Measurements from ENCODE around the gene AFF3.

Gene AFF3

DNA sequence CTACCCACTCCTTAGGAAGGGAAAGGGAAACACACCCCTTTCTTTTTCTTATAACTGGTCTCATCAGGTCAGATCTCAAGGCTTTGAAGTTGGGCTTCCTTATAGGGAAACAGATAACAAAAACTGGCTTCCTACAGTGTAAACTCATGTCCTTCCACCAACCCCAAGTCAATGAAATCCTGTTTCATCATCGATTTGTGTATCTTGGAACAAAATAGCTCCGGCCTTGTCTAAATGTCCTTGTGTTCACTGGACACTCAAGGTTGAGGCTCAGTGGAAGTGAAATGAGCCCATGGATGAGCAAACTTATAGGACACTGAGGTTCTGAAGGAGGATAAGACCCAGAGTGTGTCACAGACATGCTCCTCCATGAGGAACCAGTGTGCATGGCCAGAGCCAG is 496.4 kb downstream of the AFF3 start:
- Histone ChIP-seq H3K79me2 (ENCODE audit: control insufficient read depth, insufficient read depth, low read length, poor library complexity) (no peaks in the 10 kb centered on the region), H3K4ac (ENCODE audit: low read depth, low read length) (no peak overlapping the region), H4K8ac (ENCODE audit: low read depth, low read length) (no peak overlapping the region), H4K12ac (ENCODE audit: low read depth, low read length) (no peak overlapping the region), H3K23ac (ENCODE audit: low read length) (no peak overlapping the region), H3K4me2 (ENCODE audit: low read length) (no peak overlapping the region), H3K36me3 (ENCODE audit: control insufficient read depth in 1 of 2, insufficient read depth in 2 of 2, low read length in 2 of 2) (no peaks in the 10 kb centered on the region), H2BK120ac (ENCODE audit: insufficient read depth, low read length, poor library complexity) (no peak overlapping the region), H3K4me1 (ENCODE audit: control insufficient read depth in 1 of 2, insufficient read depth in 2 of 2, low read length in 2 of 2) (no peaks in the 10 kb centered on the region), H2AK5ac (ENCODE audit: low read length) (no peak overlapping the region), H2AFZ (ENCODE audit: insufficient read depth, low read length, poor library complexity) (no peak overlapping the region), H3K79me1 (ENCODE audit: low read length) (no peaks in the 10 kb centered on the region), H2BK5ac (ENCODE audit: low read depth, low read length, poor library complexity) (no peak overlapping the region), H3K9ac (ENCODE audit: low read length) (no peak overlapping the region), H3K14ac (ENCODE audit: low read length) (no peak overlapping the region), H3K27me3 (ENCODE audit: insufficient read depth, low read length) (no peaks in the 10 kb centered on the region), H3K9me3 (ENCODE audit: insufficient read depth, low read depth, low read length) (peaks cover 2% of the 10 kb centered on the region), H4K91ac (ENCODE audit: low read depth, low read length) (no peak overlapping the region), H3K18ac (ENCODE audit: low read length) (no peak overlapping the region), H2BK12ac (ENCODE audit: low read length) (no peak overlapping the region), H3K27ac (ENCODE audit: low read depth, low read length) (no peak overlapping the region), H3K4me3 (ENCODE audit: low read depth, low read length) (no peak overlapping the region)
- no peak for DNase-seq
- no CpG with 5 or more reads among the region's 2 CpGs for WGBS (ENCODE audit: extremely low coverage, insufficient coverage, insufficient read length)

DNA sequence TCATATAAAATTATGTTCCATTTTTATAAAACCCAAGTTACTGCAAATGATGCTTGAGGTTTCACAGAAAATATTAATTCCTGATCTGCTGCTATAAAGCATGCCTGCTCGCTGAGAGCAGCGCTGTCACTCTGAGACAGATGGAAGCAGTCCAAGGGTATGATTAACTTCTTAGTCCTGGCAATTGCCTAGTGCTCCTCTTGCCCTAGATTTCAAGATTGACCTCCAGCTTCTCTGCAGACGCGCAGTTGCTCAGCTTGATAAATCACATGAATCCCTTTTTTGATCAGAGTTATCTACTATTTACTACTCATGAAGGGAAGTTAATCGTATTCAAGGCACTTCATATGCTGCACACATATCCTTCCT is 498.0 kb downstream of the AFF3 start:
- Histone ChIP-seq H3K4me1 (ENCODE audit: control insufficient read depth in 1 of 2, insufficient read depth in 2 of 2, low read length in 2 of 2) (no peaks in the 10 kb centered on the region), H3K18ac (ENCODE audit: low read length) (no peak overlapping the region), H4K91ac (ENCODE audit: low read depth, low read length) (no peak overlapping the region), H3K14ac (ENCODE audit: low read length) (no peak overlapping the region), H3K23ac (ENCODE audit: low read length) (no peak overlapping the region), H3K9me3 (ENCODE audit: insufficient read depth, low read depth, low read length) (peaks cover 2% of the 10 kb centered on the region), H3K27me3 (ENCODE audit: insufficient read depth, low read length) (no peaks in the 10 kb centered on the region), H3K79me1 (ENCODE audit: low read length) (no peaks in the 10 kb centered on the region), H2BK12ac (ENCODE audit: low read length) (no peak overlapping the region), H3K79me2 (ENCODE audit: control insufficient read depth, insufficient read depth, low read length, poor library complexity) (no peaks in the 10 kb centered on the region), H2AK5ac (ENCODE audit: low read length) (no peak overlapping the region), H2BK5ac (ENCODE audit: low read depth, low read length, poor library complexity) (no peak overlapping the region), H2BK120ac (ENCODE audit: insufficient read depth, low read length, poor library complexity) (no peak overlapping the region), H4K12ac (ENCODE audit: low read depth, low read length) (no peak overlapping the region), H3K4me3 (ENCODE audit: low read depth, low read length) (no peak overlapping the region), H4K8ac (ENCODE audit: low read depth, low read length) (no peak overlapping the region), H3K36me3 (ENCODE audit: control insufficient read depth in 1 of 2, insufficient read depth in 2 of 2, low read length in 2 of 2) (no peaks in the 10 kb centered on the region), H2AFZ (ENCODE audit: insufficient read depth, low read length, poor library complexity) (no peak overlapping the region), H3K4me2 (ENCODE audit: low read length) (no peak overlapping the region), H3K27ac (ENCODE audit: low read depth, low read length) (no peak overlapping the region), H3K4ac (ENCODE audit: low read depth, low read length) (no peak overlapping the region), H3K9ac (ENCODE audit: low read length) (no peak overlapping the region)
- no CpG with 5 or more reads among the region's 5 CpGs for WGBS (ENCODE audit: extremely low coverage, insufficient coverage, insufficient read length)
- DNase-seq: no peak

DNA sequence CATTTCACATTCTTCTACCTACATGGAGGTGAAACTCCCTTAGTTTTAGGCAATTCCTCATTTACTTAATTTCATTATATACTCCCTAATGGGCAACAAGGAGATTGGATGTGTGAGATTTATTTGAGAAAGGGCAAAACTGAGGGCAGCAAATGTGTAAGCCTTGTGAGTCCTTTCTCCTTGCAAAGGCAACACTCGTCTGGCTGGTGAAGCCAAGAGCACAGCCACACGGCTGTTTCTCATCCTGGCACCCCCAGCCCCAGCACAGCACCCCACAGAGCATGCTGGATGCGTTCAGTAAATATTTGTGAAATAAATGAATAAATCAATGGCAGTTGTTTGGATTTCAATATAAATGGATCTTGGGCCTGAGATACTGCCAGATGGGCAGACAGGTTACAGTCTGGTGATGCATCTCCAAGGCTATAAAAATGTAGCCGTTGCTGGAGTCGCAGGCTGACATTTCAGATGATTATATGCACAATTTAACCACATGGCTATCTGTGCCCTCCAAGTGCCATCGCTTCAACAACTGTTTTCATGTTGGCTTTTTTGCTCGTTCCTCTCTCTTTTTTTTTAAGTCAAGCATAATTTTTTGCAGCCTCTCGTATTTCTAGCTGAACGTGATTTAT is 498.5 kb downstream of the AFF3 start:
- no peak overlapping the region for H2AFZ ChIP-seq (ENCODE audit: insufficient read depth, low read length, poor library complexity)
- H3K4me2 ChIP-seq (ENCODE audit: low read length): no peak overlapping the region
- H2BK120ac ChIP-seq (ENCODE audit: insufficient read depth, low read length, poor library complexity): no peak overlapping the region
- no peak for DNase-seq
- H2BK12ac ChIP-seq (ENCODE audit: low read length): no peak overlapping the region
- H3K4me1 ChIP-seq (ENCODE audit: control insufficient read depth in 1 of 2, insufficient read depth in 2 of 2, low read length in 2 of 2): no peaks in the 10 kb centered on the region
- no peak overlapping the region for H3K4me3 ChIP-seq (ENCODE audit: low read depth, low read length)
- no CpG with 5 or more reads among the region's 9 CpGs for WGBS (ENCODE audit: extremely low coverage, insufficient coverage, insufficient read length)
- H3K9ac ChIP-seq (ENCODE audit: low read length): no peak overlapping the region
- no peaks in the 10 kb centered on the region for H3K79me1 ChIP-seq (ENCODE audit: low read length)
- H3K9me3 ChIP-seq (ENCODE audit: insufficient read depth, low read depth, low read length): peaks cover 2% of the 10 kb centered on the region
- H3K36me3 ChIP-seq (ENCODE audit: control insufficient read depth in 1 of 2, insufficient read depth in 2 of 2, low read length in 2 of 2): no peaks in the 10 kb centered on the region
- no peak overlapping the region for H3K18ac ChIP-seq (ENCODE audit: low read length)
- H3K14ac ChIP-seq (ENCODE audit: low read length): no peak overlapping the region
- H2AK5ac ChIP-seq (ENCODE audit: low read length): no peak overlapping the region
- H3K27me3 ChIP-seq (ENCODE audit: insufficient read depth, low read length): no peaks in the 10 kb centered on the region
- H4K12ac ChIP-seq (ENCODE audit: low read depth, low read length): no peak overlapping the region
- H3K27ac ChIP-seq (ENCODE audit: low read depth, low read length): no peak overlapping the region
- H3K23ac ChIP-seq (ENCODE audit: low read length): no peak overlapping the region
- no peaks in the 10 kb centered on the region for H3K79me2 ChIP-seq (ENCODE audit: control insufficient read depth, insufficient read depth, low read length, poor library complexity)
- H4K8ac ChIP-seq (ENCODE audit: low read depth, low read length): no peak overlapping the region
- no peak overlapping the region for H2BK5ac ChIP-seq (ENCODE audit: low read depth, low read length, poor library complexity)
- no peak overlapping the region for H3K4ac ChIP-seq (ENCODE audit: low read depth, low read length)
- no peak overlapping the region for H4K91ac ChIP-seq (ENCODE audit: low read depth, low read length)

DNA sequence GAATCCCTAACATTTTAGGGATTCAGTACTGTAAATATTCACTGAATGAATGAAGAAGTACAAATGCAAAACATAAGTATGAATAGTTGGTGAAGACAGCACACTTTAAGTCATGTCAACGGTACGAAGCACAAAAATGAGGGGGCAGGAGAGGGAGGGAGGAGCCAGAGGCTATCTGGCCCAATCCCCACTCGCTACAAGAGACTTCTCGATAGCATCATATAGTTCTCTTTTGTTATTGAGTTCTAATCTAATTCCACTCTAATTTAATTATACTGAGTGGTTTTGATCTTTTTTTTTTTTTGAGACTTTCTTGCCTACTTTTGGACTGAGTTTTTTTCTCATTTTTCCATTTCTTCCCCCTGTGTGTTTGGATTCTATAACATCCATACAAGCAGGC is 500.4 kb downstream of the AFF3 start:
- Histone ChIP-seq H3K9ac (ENCODE audit: low read length) (no peak overlapping the region), H4K8ac (ENCODE audit: low read depth, low read length) (no peak overlapping the region), H3K79me1 (ENCODE audit: low read length) (no peaks in the 10 kb centered on the region), H3K4ac (ENCODE audit: low read depth, low read length) (no peak overlapping the region), H3K23ac (ENCODE audit: low read length) (no peak overlapping the region), H2BK120ac (ENCODE audit: insufficient read depth, low read length, poor library complexity) (no peak overlapping the region), H3K27me3 (ENCODE audit: insufficient read depth, low read length) (no peaks in the 10 kb centered on the region), H3K4me2 (ENCODE audit: low read length) (no peak overlapping the region), H2BK12ac (ENCODE audit: low read length) (no peak overlapping the region), H2AK5ac (ENCODE audit: low read length) (no peak overlapping the region), H2AFZ (ENCODE audit: insufficient read depth, low read length, poor library complexity) (no peak overlapping the region), H3K4me3 (ENCODE audit: low read depth, low read length) (no peak overlapping the region), H3K18ac (ENCODE audit: low read length) (no peak overlapping the region), H3K79me2 (ENCODE audit: control insufficient read depth, insufficient read depth, low read length, poor library complexity) (no peaks in the 10 kb centered on the region), H2BK5ac (ENCODE audit: low read depth, low read length, poor library complexity) (no peak overlapping the region), H3K9me3 (ENCODE audit: insufficient read depth, low read depth, low read length) (peaks cover 2% of the 10 kb centered on the region), H3K14ac (ENCODE audit: low read length) (no peak overlapping the region), H3K36me3 (ENCODE audit: control insufficient read depth in 1 of 2, insufficient read depth in 2 of 2, low read length in 2 of 2) (no peaks in the 10 kb centered on the region), H4K91ac (ENCODE audit: low read depth, low read length) (no peak overlapping the region), H3K4me1 (ENCODE audit: control insufficient read depth in 1 of 2, insufficient read depth in 2 of 2, low read length in 2 of 2) (no peaks in the 10 kb centered on the region), H4K12ac (ENCODE audit: low read depth, low read length) (no peak overlapping the region), H3K27ac (ENCODE audit: low read depth, low read length) (no peak overlapping the region)
- DNase-seq: no peak
- no CpG with 5 or more reads among the region's 4 CpGs for WGBS (ENCODE audit: extremely low coverage, insufficient coverage, insufficient read length)
